SJSA1 (cell line): ENCODE data around the gene GPATCH4. TPM values are rescaled to one million over a fixed set of nuclear protein-coding genes. Genes with fewer than 3 reads are reported as not detected.
"Not testable (repeated sequence)": the region's sequence is repeated elsewhere in the genome, so short reads cannot be mapped to it uniquely, and the experiment has no call there.

Experiments used
- DNase-seq, 2 experiments: peaks; one replicate each; pipeline ENCODE4 v3.0.0-alpha.2; 2015 to 2020; ENCODE audit warnings: low spot score in 2 of 2, low read depth in 1 of 2
- H3K27ac ChIP-seq: fragments of 250-450 bp; sonication (Bioruptor Pico); 2 replicates; pipeline ENCODE4 v1.5.1; 2020; ENCODE audit warnings: mild to moderate bottlenecking, moderate library complexity
- H3K27me3 ChIP-seq: fragments of 250-450 bp; sonication (Bioruptor Pico); replicated peaks from 2 replicates; pipeline ENCODE4 v1.5.1; 2020; ENCODE audit warnings: mild to moderate bottlenecking, moderate library complexity
- H3K36me3 ChIP-seq: fragments of 250-450 bp; sonication (Bioruptor Pico); 2 replicates; pipeline ENCODE4 v1.5.1; 2020; ENCODE audit warnings: mild to moderate bottlenecking
- H3K4me1 ChIP-seq: fragments of 250-450 bp; sonication (Bioruptor Pico); replicated peaks from 2 replicates; pipeline ENCODE4 v1.6.1; 2021; ENCODE audit warnings: mild to moderate bottlenecking
- H3K4me3 ChIP-seq: fragments of 250-450 bp; sonication (Bioruptor Pico); 2 replicates; pipeline ENCODE4 v1.5.1; 2020; ENCODE audit warnings: mild to moderate bottlenecking
- H3K9me3 ChIP-seq: fragments of 250-450 bp; sonication (Bioruptor Pico); replicated peaks from 2 replicates; pipeline ENCODE4 v1.5.1; 2020; ENCODE audit warnings: mild to moderate bottlenecking
- total RNA-seq: library from RNA; depleted of rRNA; stranded (reverse); fragments of >200 nt; shearing (Covaris generic); gene quantifications from 2 replicates; pipeline ENCODE4 v1.2.3, GENCODE V29; 2014

GPATCH4 gene
- total RNA-seq, 1 experiment from 2014 or later = 18.4 TPM

GRCh38 chr1:156640842-156641706 is 39.8 kb upstream of the GPATCH4 start:
- DNase-seq = no peak
- Histone ChIP-seq H3K4me1 (no peaks in the 10 kb centered on the region; the same call in 1 of the 2 replicates), H3K27ac (no peak overlapping the region), H3K4me3 (no peak overlapping the region), H3K9me3 (no peaks in the 10 kb centered on the region), H3K36me3 (no peaks in the 10 kb centered on the region), H3K27me3 (peaks cover 77% of the 10 kb centered on the region)

- Histone ChIP-seq H3K36me3 (no peaks in the 10 kb centered on the region), H3K4me3 (no peak overlapping the region), H3K9me3 (no peaks in the 10 kb centered on the region), H3K27ac (no peak overlapping the region), H3K4me1 (no peaks in the 10 kb centered on the region; the same call in 1 of the 2 replicates), H3K27me3 (peaks cover 63% of the 10 kb centered on the region)
- no peak for DNase-seq
These were observed 38.4 kb upstream of the GPATCH4 start for GRCh38 chr1:156639601-156640101.

- Histone ChIP-seq H3K4me1 (no peaks in the 10 kb centered on the region; the same call in 1 of the 2 replicates), H3K9me3 (no peaks in the 10 kb centered on the region), H3K4me3 (no peak overlapping the region), H3K27ac (no peak overlapping the region), H3K36me3 (no peaks in the 10 kb centered on the region), H3K27me3 (peaks cover 63% of the 10 kb centered on the region)
- DNase-seq = no peak
These were observed 37.1 kb upstream of the GPATCH4 start for GRCh38 chr1:156638189-156638985.

GRCh38 chr1:156632355-156632754 is 31.1 kb upstream of the GPATCH4 start:
- H3K27me3 ChIP-seq = peaks cover 51% of the 10 kb centered on the region
- H3K9me3 ChIP-seq = no peaks in the 10 kb centered on the region
- no peaks in the 10 kb centered on the region for H3K36me3 ChIP-seq
- H3K27ac ChIP-seq = no peak overlapping the region
- no peak overlapping the region for H3K4me3 ChIP-seq
- DNase-seq = no peak
- H3K4me1 ChIP-seq = no peaks in the 10 kb centered on the region

- not testable (repeated sequence) for H3K4me1 ChIP-seq, DNase-seq, H3K9me3 ChIP-seq, H3K4me3 ChIP-seq, H3K36me3 ChIP-seq, H3K27ac ChIP-seq
- peaks cover 50% of the 10 kb centered on the region for H3K27me3 ChIP-seq
These were observed 29.9 kb upstream of the GPATCH4 start for GRCh38 chr1:156631152-156631551.

GRCh38 chr1:156629823-156630449 is 28.7 kb upstream of the GPATCH4 start:
- H3K36me3 ChIP-seq = no peaks in the 10 kb centered on the region
- H3K9me3 ChIP-seq = 0 out of 2 replicates have a peak, but pooled peaks cover 3% of the 10 kb centered on the region
- no peak overlapping the region for H3K4me3 ChIP-seq
- no peak overlapping the region for H3K27ac ChIP-seq
- no peak for DNase-seq
- H3K4me1 ChIP-seq = peaks cover 8% of the 10 kb centered on the region
- H3K27me3 ChIP-seq = peaks cover 62% of the 10 kb centered on the region

- Histone ChIP-seq H3K4me3 (no peak overlapping the region), H3K9me3 (0 out of 2 replicates have a peak, but pooled peaks cover 4% of the 10 kb centered on the region), H3K27me3 (peaks cover 73% of the 10 kb centered on the region), H3K4me1 (peaks cover 19% of the 10 kb centered on the region), H3K27ac (no peak overlapping the region), H3K36me3 (no peaks in the 10 kb centered on the region)
- peak in 1 of 2 experiments; percentile 37 for DNase-seq
These were observed 26.1 kb upstream of the GPATCH4 start for GRCh38 chr1:156627313-156627880.

- peaks cover 69% of the 10 kb centered on the region for H3K27me3 ChIP-seq
- 0 out of 2 replicates have a peak, but pooled peaks cover 4% of the 10 kb centered on the region for H3K9me3 ChIP-seq
These were observed 24.8 kb upstream of the GPATCH4 start for GRCh38 chr1:156626079-156626438.

GRCh38 chr1:156625436-156626078 is 24.3 kb upstream of the GPATCH4 start:
- peak in 1 of 2 experiments; percentile 45 for DNase-seq
- Histone ChIP-seq H3K27ac (no peak overlapping the region), H3K9me3 (0 out of 2 replicates have a peak, but pooled peaks cover 4% of the 10 kb centered on the region), H3K4me3 (no peak overlapping the region), H3K36me3 (no peaks in the 10 kb centered on the region), H3K27me3 (peaks cover 68% of the 10 kb centered on the region), H3K4me1 (peaks cover 19% of the 10 kb centered on the region)

More at GRCh38 chr1:156626079-156626438, 24.8 kb upstream of the GPATCH4 start:
- Histone ChIP-seq H3K36me3 (no peaks in the 10 kb centered on the region), H3K4me3 (no peak overlapping the region), H3K27ac (no peak overlapping the region), H3K4me1 (peaks cover 19% of the 10 kb centered on the region)
- no peak for DNase-seq

- no peak overlapping the region for H3K27ac ChIP-seq
- DNase-seq = no peak
- H3K4me3 ChIP-seq = no peak overlapping the region
- H3K27me3 ChIP-seq = peaks cover 68% of the 10 kb centered on the region
- H3K9me3 ChIP-seq = 0 out of 2 replicates have a peak, but pooled peaks cover 4% of the 10 kb centered on the region
- peaks cover 19% of the 10 kb centered on the region for H3K4me1 ChIP-seq
- H3K36me3 ChIP-seq = no peaks in the 10 kb centered on the region
These were observed 23.6 kb upstream of the GPATCH4 start for GRCh38 chr1:156624814-156625435.

- Histone ChIP-seq H3K27ac (no peak overlapping the region), H3K36me3 (no peaks in the 10 kb centered on the region), H3K4me3 (no peak overlapping the region), H3K27me3 (peaks cover 70% of the 10 kb centered on the region), H3K4me1 (peaks cover 19% of the 10 kb centered on the region), H3K9me3 (0 out of 2 replicates have a peak, but pooled peaks cover 4% of the 10 kb centered on the region)
- DNase-seq = peak; percentile 37 to 70
These were observed 22.9 kb upstream of the GPATCH4 start for GRCh38 chr1:156623946-156624813.
